ENCODE data around the gene VWA3A.

GRCh38 chr16:22123146-22123545 lies 30.8 kb downstream of the VWA3A start:
- TF ChIP-seq POLR2A (IDR thresholded peaks at IDR 0.05; ENCODE audit: low read length): no peak
- TF ChIP-seq GATA1 (IDR thresholded peaks at IDR 0.05; ENCODE audit: low read depth, low read length): no peak

Measured in erythroblast (primary cell).